ENCODE data around the gene CEP250. TPM values are rescaled to one million over a fixed set of nuclear protein-coding genes. Genes with fewer than 3 reads are reported as not detected.

The CEP250 gene
- total RNA-seq, 1 experiment from 2014 or later = 10.2 TPM

DNA sequence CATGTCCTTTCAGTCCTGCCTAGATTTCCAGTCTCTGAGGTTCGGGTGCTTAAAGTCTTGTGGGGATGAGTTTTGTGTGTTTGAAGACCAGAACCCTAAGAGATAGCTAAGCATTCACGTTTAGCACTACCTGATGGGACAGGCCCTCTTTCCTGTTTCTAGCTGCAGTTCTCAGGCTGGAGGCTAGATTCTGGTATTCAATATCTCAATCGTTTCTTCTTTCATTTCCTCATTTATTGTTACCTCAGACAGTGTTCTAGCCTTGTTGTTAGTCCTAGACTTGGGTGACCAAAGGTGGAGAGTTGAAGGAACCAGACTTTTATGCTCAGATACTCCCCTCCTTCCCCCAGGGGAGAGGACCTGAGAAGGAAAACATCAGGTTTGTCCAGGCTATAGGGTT is 16.8 kb downstream of the CEP250 start:
- no peaks in the 10 kb centered on the region for H3K9me3 ChIP-seq (ENCODE audit: low read length)
- H3K79me2 ChIP-seq (ENCODE audit: low read length) = no peaks in the 10 kb centered on the region
- H3K9ac ChIP-seq (ENCODE audit: low read length) = no peak overlapping the region
- no peak overlapping the region for H3K4me3 ChIP-seq (ENCODE audit: low read length)
- H3K4me2 ChIP-seq (ENCODE audit: low read depth, low read length, poor library complexity, severe bottlenecking) = peak overlapping the region; percentile 17
- no peaks in the 10 kb centered on the region for H3K9me2 ChIP-seq (replicated peaks; ENCODE audit: insufficient read depth, low read length)
- H2AFZ ChIP-seq (ENCODE audit: low read length) = no peak overlapping the region
- no peaks in the 10 kb centered on the region for H4K20me1 ChIP-seq (ENCODE audit: insufficient read depth, low read depth, low read length)
- H3K27me3 ChIP-seq (ENCODE audit: low read length) = no peaks in the 10 kb centered on the region
- no peak for DNase-seq
- peaks cover 16% of the 10 kb centered on the region; the same call in 1 of the 2 replicates for H3K36me3 ChIP-seq (ENCODE audit: insufficient read depth, low read length)
- H3K4me1 ChIP-seq (ENCODE audit: low read length) = peaks cover 34% of the 10 kb centered on the region
- peak overlapping the region; percentile 19 for H3K27ac ChIP-seq (ENCODE audit: low read length)

DNA sequence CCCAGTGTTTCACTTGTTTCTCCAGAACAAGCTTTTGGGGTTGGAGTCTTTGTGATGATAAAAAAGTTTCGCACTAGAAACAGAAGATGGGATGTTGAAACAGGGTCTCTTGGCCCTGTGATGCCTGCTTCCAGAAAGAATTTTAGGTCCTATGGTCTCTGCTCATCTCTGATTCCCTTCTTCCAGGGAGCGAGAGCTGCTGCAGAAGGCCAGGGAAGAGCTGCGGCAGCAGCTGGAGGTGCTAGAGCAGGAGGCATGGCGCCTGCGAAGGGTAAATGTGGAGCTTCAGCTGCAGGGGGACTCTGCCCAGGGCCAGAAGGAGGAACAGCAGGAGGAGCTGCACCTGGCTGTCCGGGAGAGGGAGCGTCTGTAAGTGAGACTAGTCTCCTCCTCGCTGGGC is 18.3 kb downstream of the CEP250 start:
- no peak overlapping the region for H3K9ac ChIP-seq (ENCODE audit: low read length)
- no peaks in the 10 kb centered on the region for H3K79me2 ChIP-seq (ENCODE audit: low read length)
- no peak for DNase-seq
- no peak overlapping the region for H3K4me3 ChIP-seq (ENCODE audit: low read length)
- no peaks in the 10 kb centered on the region for H3K9me3 ChIP-seq (ENCODE audit: low read length)
- no peaks in the 10 kb centered on the region for H3K9me2 ChIP-seq (replicated peaks; ENCODE audit: insufficient read depth, low read length)
- H2AFZ ChIP-seq (ENCODE audit: low read length) = no peak overlapping the region
- H3K27ac ChIP-seq (ENCODE audit: low read length) = 0 out of 2 replicates have a peak overlapping the region, but pooled peaks have one; percentile 4
- no peaks in the 10 kb centered on the region for H3K27me3 ChIP-seq (ENCODE audit: low read length)
- peaks cover 35% of the 10 kb centered on the region for H3K4me1 ChIP-seq (ENCODE audit: low read length)
- peaks cover 20% of the 10 kb centered on the region; the same call in 1 of the 2 replicates for H3K36me3 ChIP-seq (ENCODE audit: insufficient read depth, low read length)
- H4K20me1 ChIP-seq (ENCODE audit: insufficient read depth, low read depth, low read length) = no peaks in the 10 kb centered on the region
- H3K4me2 ChIP-seq (ENCODE audit: low read depth, low read length, poor library complexity, severe bottlenecking) = no peak overlapping the region

DNA sequence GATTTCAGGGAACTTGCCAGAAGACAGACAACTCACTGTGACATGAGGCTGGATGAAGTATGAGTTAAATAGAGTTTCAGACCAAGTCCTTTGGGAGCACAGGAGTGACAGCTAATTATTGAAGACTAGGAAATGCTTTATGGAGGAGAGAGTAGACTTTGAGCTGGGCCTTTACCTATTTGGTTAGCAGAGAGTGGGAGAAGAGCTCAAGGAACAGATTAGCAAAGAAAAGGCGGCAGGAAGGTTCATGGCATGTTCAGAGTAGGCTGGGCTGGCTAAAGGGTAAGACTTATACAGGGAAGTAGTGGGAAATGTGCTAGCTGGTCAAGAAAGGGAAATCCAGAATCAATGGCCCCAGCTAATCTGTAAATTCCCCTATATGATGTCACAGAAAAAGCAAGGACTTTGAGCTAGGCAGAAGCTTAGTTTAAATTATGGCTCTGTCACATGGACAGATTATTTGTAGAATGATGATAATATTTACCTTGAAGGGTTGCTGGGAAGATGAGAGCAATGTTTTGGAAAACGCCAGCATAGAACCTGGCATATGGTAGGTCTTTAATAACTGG is 19.0 kb downstream of the CEP250 start:
- no peak overlapping the region for H3K4me2 ChIP-seq (ENCODE audit: low read depth, low read length, poor library complexity, severe bottlenecking)
- no peak for DNase-seq
- no peak overlapping the region for H2AFZ ChIP-seq (ENCODE audit: low read length)
- H3K9me2 ChIP-seq (replicated peaks; ENCODE audit: insufficient read depth, low read length) = no peaks in the 10 kb centered on the region
- H3K4me3 ChIP-seq (ENCODE audit: low read length) = no peak overlapping the region
- 0 out of 2 replicates have a peak overlapping the region, but pooled peaks have one; percentile 4 for H3K27ac ChIP-seq (ENCODE audit: low read length)
- H3K36me3 ChIP-seq (ENCODE audit: insufficient read depth, low read length) = peaks cover 23% of the 10 kb centered on the region; the same call in 1 of the 2 replicates
- H3K9me3 ChIP-seq (ENCODE audit: low read length) = no peaks in the 10 kb centered on the region
- H3K27me3 ChIP-seq (ENCODE audit: low read length) = no peaks in the 10 kb centered on the region
- H3K79me2 ChIP-seq (ENCODE audit: low read length) = no peaks in the 10 kb centered on the region
- no peaks in the 10 kb centered on the region for H4K20me1 ChIP-seq (ENCODE audit: insufficient read depth, low read depth, low read length)
- peaks cover 42% of the 10 kb centered on the region for H3K4me1 ChIP-seq (ENCODE audit: low read length)
- no peak overlapping the region for H3K9ac ChIP-seq (ENCODE audit: low read length)

DNA sequence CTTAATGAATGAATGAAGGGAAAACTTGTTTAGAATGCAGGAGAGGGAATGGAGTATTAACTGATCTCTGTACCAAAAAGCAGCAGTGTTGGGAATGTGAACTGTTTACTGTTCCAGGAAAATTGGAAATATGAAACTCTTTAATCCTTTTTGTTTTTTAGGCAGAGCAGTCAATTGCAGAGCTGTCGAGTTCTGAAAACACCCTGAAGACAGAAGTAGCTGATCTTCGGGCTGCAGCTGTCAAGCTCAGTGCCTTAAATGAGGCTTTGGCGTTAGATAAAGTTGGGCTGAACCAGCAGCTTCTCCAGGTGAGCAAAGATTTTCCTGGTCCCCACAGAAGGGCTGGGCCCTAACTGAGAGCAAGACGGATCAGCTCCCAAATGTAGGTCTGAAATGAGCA is 20.9 kb downstream of the CEP250 start:
- Histone ChIP-seq H3K9me3 (ENCODE audit: low read length) (no peaks in the 10 kb centered on the region), H3K4me3 (ENCODE audit: low read length) (no peak overlapping the region), H2AFZ (ENCODE audit: low read length) (no peak overlapping the region), H3K4me2 (ENCODE audit: low read depth, low read length, poor library complexity, severe bottlenecking) (no peak overlapping the region), H3K27ac (ENCODE audit: low read length) (no peak overlapping the region), H3K79me2 (ENCODE audit: low read length) (no peaks in the 10 kb centered on the region), H3K4me1 (ENCODE audit: low read length) (peaks cover 50% of the 10 kb centered on the region), H4K20me1 (ENCODE audit: insufficient read depth, low read depth, low read length) (no peaks in the 10 kb centered on the region), H3K9me2 (replicated peaks; ENCODE audit: insufficient read depth, low read length) (no peaks in the 10 kb centered on the region), H3K36me3 (ENCODE audit: insufficient read depth, low read length) (peaks cover 17% of the 10 kb centered on the region; the same call in 1 of the 2 replicates), H3K9ac (ENCODE audit: low read length) (no peak overlapping the region), H3K27me3 (ENCODE audit: low read length) (no peaks in the 10 kb centered on the region)
- no peak for DNase-seq

DNA sequence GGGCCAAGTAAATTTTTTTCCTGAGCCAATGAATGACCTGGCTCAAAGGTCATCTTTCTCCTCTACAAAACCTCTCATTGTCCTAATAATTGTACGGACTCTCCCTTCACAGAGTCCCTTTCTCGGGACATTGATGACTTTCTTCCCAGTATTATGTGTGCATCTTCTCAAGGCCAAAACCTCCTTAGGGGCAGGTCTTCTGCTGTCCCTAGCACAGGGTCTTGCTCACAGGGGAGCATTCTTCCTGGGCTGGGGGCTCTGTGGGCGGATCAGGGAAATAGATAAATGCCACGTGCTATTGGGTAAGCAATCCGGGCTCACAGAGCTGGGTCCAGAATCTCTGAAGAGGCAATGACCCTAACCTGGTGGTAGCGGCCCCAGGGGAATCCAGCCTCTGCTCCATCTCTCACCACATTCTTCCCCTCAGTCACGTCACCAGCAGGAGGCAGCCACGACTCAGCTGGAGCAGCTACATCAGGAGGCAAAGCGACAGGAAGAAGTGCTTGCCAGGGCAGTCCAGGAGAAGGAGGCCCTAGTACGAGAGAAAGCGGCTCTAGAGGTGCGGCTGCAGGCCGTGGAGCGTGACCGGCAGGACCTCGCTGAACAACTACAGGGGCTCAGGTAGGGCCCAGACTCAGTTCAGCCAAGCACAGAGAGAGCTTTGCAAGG is 23.5 kb downstream of the CEP250 start:
- peak overlapping the region; percentile 48 for H3K9ac ChIP-seq (ENCODE audit: low read length)
- peak overlapping the region; percentile 65 for H3K27ac ChIP-seq (ENCODE audit: low read length)
- DNase-seq = peak; percentile 90
- H3K9me2 ChIP-seq (replicated peaks; ENCODE audit: insufficient read depth, low read length) = no peaks in the 10 kb centered on the region
- peaks cover 16% of the 10 kb centered on the region for H3K36me3 ChIP-seq (ENCODE audit: insufficient read depth, low read length)
- no peak overlapping the region for H2AFZ ChIP-seq (ENCODE audit: low read length)
- peak overlapping the region; percentile 18 for H3K4me2 ChIP-seq (ENCODE audit: low read depth, low read length, poor library complexity, severe bottlenecking)
- H4K20me1 ChIP-seq (ENCODE audit: insufficient read depth, low read depth, low read length) = no peaks in the 10 kb centered on the region
- no peaks in the 10 kb centered on the region for H3K27me3 ChIP-seq (ENCODE audit: low read length)
- no peak overlapping the region for H3K4me3 ChIP-seq (ENCODE audit: low read length)
- peaks cover 5% of the 10 kb centered on the region for H3K79me2 ChIP-seq (ENCODE audit: low read length)
- H3K9me3 ChIP-seq (ENCODE audit: low read length) = no peaks in the 10 kb centered on the region
- peaks cover 25% of the 10 kb centered on the region for H3K4me1 ChIP-seq (ENCODE audit: low read length)

DNA sequence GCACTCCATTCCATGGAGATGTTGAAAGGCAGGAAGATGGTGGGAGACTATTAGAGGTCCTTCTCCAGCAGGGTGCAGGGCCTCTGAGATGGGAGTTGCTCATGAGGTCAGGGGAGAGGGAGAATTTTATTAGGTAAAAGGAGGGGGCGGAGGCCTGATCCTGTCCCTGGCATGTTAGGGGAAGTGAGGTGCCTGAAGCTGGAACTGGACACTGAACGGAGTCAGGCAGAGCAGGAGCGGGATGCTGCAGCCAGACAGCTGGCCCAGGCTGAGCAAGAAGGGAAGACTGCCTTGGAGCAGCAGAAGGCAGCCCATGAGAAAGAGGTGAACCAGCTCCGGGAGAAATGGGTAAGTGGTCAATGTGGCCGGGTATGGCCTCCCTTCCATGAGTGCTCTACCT is 24.4 kb downstream of the CEP250 start:
- Histone ChIP-seq H2AFZ (ENCODE audit: low read length) (no peak overlapping the region), H3K4me2 (ENCODE audit: low read depth, low read length, poor library complexity, severe bottlenecking) (peak overlapping the region; percentile 18), H3K36me3 (ENCODE audit: insufficient read depth, low read length) (peaks cover 24% of the 10 kb centered on the region), H3K4me1 (ENCODE audit: low read length) (peaks cover 17% of the 10 kb centered on the region), H3K4me3 (ENCODE audit: low read length) (no peak overlapping the region), H4K20me1 (ENCODE audit: insufficient read depth, low read depth, low read length) (no peaks in the 10 kb centered on the region), H3K79me2 (ENCODE audit: low read length) (peaks cover 13% of the 10 kb centered on the region), H3K27me3 (ENCODE audit: low read length) (no peaks in the 10 kb centered on the region), H3K9me2 (replicated peaks; ENCODE audit: insufficient read depth, low read length) (no peaks in the 10 kb centered on the region), H3K9ac (ENCODE audit: low read length) (peak overlapping the region; percentile 48), H3K9me3 (ENCODE audit: low read length) (no peaks in the 10 kb centered on the region), H3K27ac (ENCODE audit: low read length) (peak overlapping the region; percentile 65)
- DNase-seq = no peak

DNA sequence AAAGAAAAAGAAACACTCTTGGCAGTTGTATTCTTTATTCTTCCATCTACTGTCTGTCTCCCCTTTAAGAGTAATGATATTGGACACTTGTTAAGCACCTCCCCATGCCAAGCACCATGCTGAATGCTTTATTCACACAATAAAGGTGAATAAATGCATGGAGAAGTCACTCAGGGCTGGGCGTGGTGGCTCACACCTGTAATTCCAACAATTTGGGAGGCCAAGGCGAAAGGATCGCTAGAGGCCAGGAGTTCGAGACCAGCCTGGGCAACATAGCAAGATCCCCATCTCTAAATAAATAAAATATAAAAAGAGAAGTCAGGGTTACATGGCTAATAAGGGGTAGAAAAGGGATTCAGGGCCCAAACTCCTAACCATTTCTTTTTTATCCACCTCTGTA is 32.1 kb downstream of the CEP250 start:
- H3K9me3 ChIP-seq (ENCODE audit: low read length) = no peaks in the 10 kb centered on the region
- H4K20me1 ChIP-seq (ENCODE audit: insufficient read depth, low read depth, low read length) = no peaks in the 10 kb centered on the region
- H3K27me3 ChIP-seq (ENCODE audit: low read length) = no peaks in the 10 kb centered on the region
- H3K4me1 ChIP-seq (ENCODE audit: low read length) = peaks cover 25% of the 10 kb centered on the region
- no peak overlapping the region for H3K9ac ChIP-seq (ENCODE audit: low read length)
- no peak for DNase-seq
- no peaks in the 10 kb centered on the region for H3K9me2 ChIP-seq (replicated peaks; ENCODE audit: insufficient read depth, low read length)
- peaks cover 38% of the 10 kb centered on the region for H3K36me3 ChIP-seq (ENCODE audit: insufficient read depth, low read length)
- H3K79me2 ChIP-seq (ENCODE audit: low read length) = peaks cover 77% of the 10 kb centered on the region
- no peak overlapping the region for H2AFZ ChIP-seq (ENCODE audit: low read length)
- H3K4me3 ChIP-seq (ENCODE audit: low read length) = no peak overlapping the region
- H3K27ac ChIP-seq (ENCODE audit: low read length) = no peak overlapping the region
- H3K4me2 ChIP-seq (ENCODE audit: low read depth, low read length, poor library complexity, severe bottlenecking) = no peak overlapping the region

DNA sequence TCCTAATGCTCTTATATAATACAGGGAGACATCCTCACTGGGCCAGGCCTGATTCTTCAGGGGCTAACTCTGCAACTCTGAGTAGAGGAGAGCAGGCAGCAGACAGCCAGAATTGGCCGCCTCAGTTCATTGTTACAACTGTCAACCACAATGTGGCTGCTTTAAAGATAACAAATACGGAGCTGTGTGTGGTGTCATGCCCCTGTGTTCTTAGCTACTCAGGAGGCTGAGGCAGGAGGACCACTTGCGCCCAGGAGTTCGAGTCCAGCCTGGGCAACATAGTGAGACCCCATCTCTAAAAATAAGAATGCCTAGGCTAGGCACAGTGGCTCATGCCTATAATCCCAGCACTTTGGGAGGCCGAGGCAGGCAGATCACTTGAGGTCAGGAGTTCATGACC is 34.3 kb downstream of the CEP250 start:
- no peaks in the 10 kb centered on the region for H3K27me3 ChIP-seq (ENCODE audit: low read length)
- H3K9ac ChIP-seq (ENCODE audit: low read length) = peak overlapping the region; percentile 86; the same call in 1 of the 2 replicates
- peak overlapping the region; percentile 84; the same call in 1 of the 2 replicates for H3K4me3 ChIP-seq (ENCODE audit: low read length)
- H3K9me2 ChIP-seq (replicated peaks; ENCODE audit: insufficient read depth, low read length) = no peaks in the 10 kb centered on the region
- peak overlapping the region; percentile 47; the same call in 1 of the 2 replicates for H3K27ac ChIP-seq (ENCODE audit: low read length)
- peaks cover 37% of the 10 kb centered on the region for H3K36me3 ChIP-seq (ENCODE audit: insufficient read depth, low read length)
- H3K4me2 ChIP-seq (ENCODE audit: low read depth, low read length, poor library complexity, severe bottlenecking) = peak overlapping the region; percentile 97
- H2AFZ ChIP-seq (ENCODE audit: low read length) = no peak overlapping the region
- peaks cover 67% of the 10 kb centered on the region for H3K79me2 ChIP-seq (ENCODE audit: low read length)
- no peaks in the 10 kb centered on the region for H4K20me1 ChIP-seq (ENCODE audit: insufficient read depth, low read depth, low read length)
- no peaks in the 10 kb centered on the region for H3K9me3 ChIP-seq (ENCODE audit: low read length)
- peaks cover 25% of the 10 kb centered on the region for H3K4me1 ChIP-seq (ENCODE audit: low read length)
- no peak for DNase-seq

Data from Karpas-422 (cell line).